Measurements from ENCODE around the gene MED14.

DNA sequence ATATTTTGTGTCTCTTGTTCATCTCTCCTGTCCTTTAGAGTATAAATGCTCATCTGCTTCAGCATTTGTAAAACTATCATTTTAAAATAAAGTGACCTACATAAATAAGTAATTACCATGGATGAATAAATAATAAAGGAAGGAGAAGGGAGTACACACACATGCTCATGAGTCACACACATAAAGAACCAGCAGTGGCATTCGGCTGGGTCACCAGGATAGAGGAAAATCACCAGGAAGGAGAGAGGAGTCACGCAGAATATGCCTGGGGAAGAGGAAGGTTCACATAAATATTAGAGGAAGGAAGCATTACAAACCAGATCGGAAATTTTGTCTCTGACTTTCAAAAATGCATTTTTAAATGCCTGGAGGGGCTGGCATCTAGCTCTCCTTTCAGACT is 38.5 kb upstream of the MED14 start:
- TF ChIP-seq, protein P1, sequence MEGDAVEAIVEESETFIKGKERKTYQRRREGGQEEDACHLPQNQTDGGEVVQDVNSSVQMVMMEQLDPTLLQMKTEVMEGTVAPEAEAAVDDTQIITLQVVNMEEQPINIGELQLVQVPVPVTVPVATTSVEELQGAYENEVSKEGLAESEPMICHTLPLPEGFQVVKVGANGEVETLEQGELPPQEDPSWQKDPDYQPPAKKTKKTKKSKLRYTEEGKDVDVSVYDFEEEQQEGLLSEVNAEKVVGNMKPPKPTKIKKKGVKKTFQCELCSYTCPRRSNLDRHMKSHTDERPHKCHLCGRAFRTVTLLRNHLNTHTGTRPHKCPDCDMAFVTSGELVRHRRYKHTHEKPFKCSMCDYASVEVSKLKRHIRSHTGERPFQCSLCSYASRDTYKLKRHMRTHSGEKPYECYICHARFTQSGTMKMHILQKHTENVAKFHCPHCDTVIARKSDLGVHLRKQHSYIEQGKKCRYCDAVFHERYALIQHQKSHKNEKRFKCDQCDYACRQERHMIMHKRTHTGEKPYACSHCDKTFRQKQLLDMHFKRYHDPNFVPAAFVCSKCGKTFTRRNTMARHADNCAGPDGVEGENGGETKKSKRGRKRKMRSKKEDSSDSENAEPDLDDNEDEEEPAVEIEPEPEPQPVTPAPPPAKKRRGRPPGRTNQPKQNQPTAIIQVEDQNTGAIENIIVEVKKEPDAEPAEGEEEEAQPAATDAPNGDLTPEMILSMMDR (IDR thresholded peaks at IDR 0.05) = no peak
- TF ChIP-seq POLR2AphosphoS5 (IDR thresholded peaks at IDR 0.05) = no peak
- TF ChIP-seq POLR2A (IDR thresholded peaks at IDR 0.05) = no peak
